ENCODE measurements around the gene LRRC75A.

- TF ChIP-seq, protein P1, sequence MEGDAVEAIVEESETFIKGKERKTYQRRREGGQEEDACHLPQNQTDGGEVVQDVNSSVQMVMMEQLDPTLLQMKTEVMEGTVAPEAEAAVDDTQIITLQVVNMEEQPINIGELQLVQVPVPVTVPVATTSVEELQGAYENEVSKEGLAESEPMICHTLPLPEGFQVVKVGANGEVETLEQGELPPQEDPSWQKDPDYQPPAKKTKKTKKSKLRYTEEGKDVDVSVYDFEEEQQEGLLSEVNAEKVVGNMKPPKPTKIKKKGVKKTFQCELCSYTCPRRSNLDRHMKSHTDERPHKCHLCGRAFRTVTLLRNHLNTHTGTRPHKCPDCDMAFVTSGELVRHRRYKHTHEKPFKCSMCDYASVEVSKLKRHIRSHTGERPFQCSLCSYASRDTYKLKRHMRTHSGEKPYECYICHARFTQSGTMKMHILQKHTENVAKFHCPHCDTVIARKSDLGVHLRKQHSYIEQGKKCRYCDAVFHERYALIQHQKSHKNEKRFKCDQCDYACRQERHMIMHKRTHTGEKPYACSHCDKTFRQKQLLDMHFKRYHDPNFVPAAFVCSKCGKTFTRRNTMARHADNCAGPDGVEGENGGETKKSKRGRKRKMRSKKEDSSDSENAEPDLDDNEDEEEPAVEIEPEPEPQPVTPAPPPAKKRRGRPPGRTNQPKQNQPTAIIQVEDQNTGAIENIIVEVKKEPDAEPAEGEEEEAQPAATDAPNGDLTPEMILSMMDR (IDR thresholded peaks at IDR 0.05), result no peak
- TF ChIP-seq POLR2A (IDR thresholded peaks at IDR 0.05), result no peak
Observed at GRCh38 chr17:16453493-16453851, 38.5 kb downstream of the LRRC75A start.

All from thyroid gland (tissue), 4 donors.